Esophagus muscularis mucosa (tissue), 4 donors: ENCODE data around the gene MTA2.

Experiments
- CTCF ChIP-seq, 3 experiments: fragments of 200-600 bp in 2 of 3; fragments of 450-650 bp in 1 of 3; sonication (generic) in 2 of 3; IDR thresholded peaks; one replicate each; pipeline ENCODE4 v1.5.1; 2017 to 2019; ENCODE audit warnings: antibody characterized with exemption in 3 of 3, mild to moderate bottlenecking in 2 of 3, moderate library complexity in 1 of 3
- EP300 ChIP-seq: sonication (generic); formaldehyde crosslinking; IDR thresholded peaks from one replicate; pipeline ENCODE4 v1.6.1; 2017; ENCODE audit warnings: antibody characterized with exemption
- POLR2A ChIP-seq: fragments of 450-650 bp; IDR thresholded peaks from one replicate; pipeline ENCODE4 v1.6.1; 2017; ENCODE audit warnings: antibody characterized with exemption, moderate library complexity, mild to moderate bottlenecking, low read depth

- TF ChIP-seq CTCF (IDR thresholded peaks at IDR 0.05) (no peak), POLR2A (no peak), EP300 (no peak)
Observed at GRCh38 chr11:62558669-62559068, 43.0 kb downstream of the MTA2 start.
